PC-9 (cell line): Measurements from ENCODE around the gene ANKFN1. TPM values are rescaled to one million over a fixed set of nuclear protein-coding genes. Genes with fewer than 3 reads are reported as not detected.

Source experiments
- BruUV-seq: library from RNA; stranded (reverse); fragments of 400-500 nt; replicated peaks from 2 replicates; lab custom pipeline; 2021; lab: Mats Ljungman, UMichigan
- CTCF ChIA-PET: fragments of 300-600 bp; sonication (Branson Sonifier 250); formaldehyde crosslinking; loops from one replicate; lab custom pipeline; 2022; ENCODE audit warnings: antibody characterized with exemption; lab: Charles Lee
- POLR2A ChIA-PET: fragments of 300-600 bp; sonication (Branson Sonifier 250); formaldehyde crosslinking; loops from one replicate; lab custom pipeline; 2022; ENCODE audit warnings: antibody characterized with exemption; ENCODE audit not compliant: unreplicated experiment; lab: Charles Lee
- DNase-seq, 2 experiments: peaks; one replicate each; pipeline versions ENCODE4 v3.0.0 to v3.0.0-alpha.2; 2015 to 2022; ENCODE audit warnings: mixed read lengths in 1 of 2
- H2AFZ ChIP-seq: fragments of 200-600 bp; sonication (generic); 2 replicates; pipeline ENCODE4 v1.8.1; 2017; ENCODE audit warnings: antibody characterized with exemption
- H3F3A ChIP-seq: fragments of 200-600 bp; sonication (generic); 2 replicates; pipeline ENCODE4 v1.8.1; 2017; ENCODE audit warnings: antibody characterized with exemption, mild to moderate bottlenecking, low read depth; ENCODE audit not compliant: insufficient read depth
- H3K27ac ChIP-seq: fragments of 200-600 bp; sonication (generic); 2 replicates; pipeline ENCODE4 v1.6.1; 2016; ENCODE audit warnings: mixed run types
- H3K27me3 ChIP-seq: fragments of 200-600 bp; sonication (generic); 2 replicates; pipeline ENCODE4 v1.6.1; 2016; ENCODE audit warnings: low read depth, mixed run types; ENCODE audit not compliant: insufficient read depth
- H3K36me3 ChIP-seq: fragments of 200-600 bp; sonication (generic); 2 replicates; pipeline ENCODE4 v1.6.1; 2016; ENCODE audit warnings: low read depth, mixed run types
- H3K4me1 ChIP-seq: fragments of 200-600 bp; sonication (generic); replicated peaks from 2 replicates; pipeline ENCODE4 v1.6.1; 2016; ENCODE audit warnings: mixed run types; ENCODE audit not compliant: insufficient read depth
- H3K4me2 ChIP-seq: fragments of 200-600 bp; sonication (generic); 2 replicates; pipeline ENCODE4 v1.6.1; 2017; ENCODE audit warnings: mixed run types
- H3K4me3 ChIP-seq: fragments of 200-600 bp; sonication (generic); 2 replicates; pipeline ENCODE4 v1.6.1; 2016; ENCODE audit warnings: mixed run types
- H3K79me2 ChIP-seq: fragments of 200-600 bp; sonication (generic); 2 replicates; pipeline ENCODE4 v1.6.1; 2017; ENCODE audit warnings: low read depth, mixed run types
- H3K9me2 ChIP-seq: fragments of 200-600 bp; sonication (generic); 2 replicates; pipeline ENCODE4 v1.8.1; 2017; ENCODE audit warnings: mild to moderate bottlenecking; ENCODE audit not compliant: insufficient read depth
- H3K9me3 ChIP-seq: fragments of 200-600 bp; sonication (generic); 2 replicates; pipeline ENCODE4 v1.8.1; 2016; ENCODE audit warnings: low read depth; ENCODE audit not compliant: insufficient read depth
- H4K20me1 ChIP-seq: fragments of 200-600 bp; sonication (generic); 2 replicates; pipeline ENCODE4 v1.8.1; 2017; ENCODE audit not compliant: insufficient read depth
- CTCF ChIP-seq: fragments of 200-600 bp; sonication (generic); conservative IDR thresholded peaks from 2 replicates; pipeline ENCODE4 v1.6.1; 2017; ENCODE audit warnings: mixed run types, antibody characterized with exemption, mild to moderate bottlenecking, moderate library complexity
- EZH2 ChIP-seq: fragments of 200-600 bp; sonication (generic); IDR thresholded peaks from 2 replicates; pipeline ENCODE4 v1.8.0; 2017; ENCODE audit warnings: antibody characterized with exemption, low read depth
- intact Hi-C: fragments of 100-400 bp; cut with micrococcal nuclease; formaldehyde crosslinking; loops from one replicate; pipeline ENCODE4 v1.10.0; 2022; ENCODE audit not compliant: unreplicated experiment
- total RNA-seq: library from RNA; stranded (reverse); gene quantifications from 2 replicates; pipeline ENCODE4 v1.2.3, GENCODE V29; 2021

Gene ANKFN1
- total RNA-seq, 1 experiment from 2014 or later, result not detected

- no peaks in the 10 kb centered on the region for H3K79me2 ChIP-seq
- H3K4me3 ChIP-seq, result no peak overlapping the region
- H2AFZ ChIP-seq, result no peak overlapping the region
- CTCF ChIA-PET, result no interaction called here
- H3K9me2 ChIP-seq, result peaks cover 4% of the 10 kb centered on the region; the same call in 1 of the 2 replicates
- H3F3A ChIP-seq, result no peaks in the 10 kb centered on the region
- POLR2A ChIA-PET, result no interaction called here
- no peaks in the 10 kb centered on the region for H3K9me3 ChIP-seq
- intact Hi-C loops, result no loop called here
- no TSS peak for BruUV-seq
- DNase-seq, result no peak
- no peak overlapping the region for H3K27ac ChIP-seq
- no peaks in the 10 kb centered on the region for H3K36me3 ChIP-seq
- H3K4me2 ChIP-seq, result no peak overlapping the region
- no peaks in the 10 kb centered on the region for H3K4me1 ChIP-seq
- no peak for TF ChIP-seq CTCF
- no peak for TF ChIP-seq EZH2
- no peaks in the 10 kb centered on the region for H4K20me1 ChIP-seq
- no peaks in the 10 kb centered on the region; the same call in 1 of the 2 replicates for H3K27me3 ChIP-seq
Measured at GRCh38 chr17:56457501-56457900, 304.2 kb downstream of the ANKFN1 start.

DNA sequence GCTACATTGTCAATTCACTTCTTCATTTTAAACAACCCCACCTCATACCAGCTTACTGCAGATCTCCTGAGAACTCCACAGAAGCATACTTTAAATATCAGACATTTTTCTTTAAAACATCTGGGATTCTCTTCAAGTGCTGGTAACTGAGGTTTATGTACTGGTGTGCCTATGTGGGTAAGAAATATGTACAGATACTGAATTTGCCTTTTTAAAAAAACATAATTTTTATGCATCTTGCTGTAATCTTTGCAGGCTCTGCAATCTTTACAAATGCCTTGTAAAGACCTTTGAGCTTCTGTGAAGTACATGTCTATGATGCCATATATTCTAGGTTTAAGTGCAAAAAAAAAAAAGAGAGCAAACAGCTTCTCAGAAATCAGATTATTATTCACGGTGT, 312.6 kb downstream of the ANKFN1 start:
- ChIA-PET POLR2A (no interaction called here), CTCF (no interaction called here)
- Histone ChIP-seq H3K4me1 (no peaks in the 10 kb centered on the region), H3K4me2 (no peak overlapping the region), H3K79me2 (no peaks in the 10 kb centered on the region), H3K4me3 (no peak overlapping the region), H3K27ac (no peak overlapping the region), H3K27me3 (peaks cover 9% of the 10 kb centered on the region; the same call in 1 of the 2 replicates), H2AFZ (no peak overlapping the region), H3K9me3 (no peaks in the 10 kb centered on the region), H3F3A (no peaks in the 10 kb centered on the region), H3K36me3 (no peaks in the 10 kb centered on the region), H3K9me2 (no peaks in the 10 kb centered on the region; the same call in 1 of the 2 replicates), H4K20me1 (no peaks in the 10 kb centered on the region)
- BruUV-seq, result no TSS peak
- TF ChIP-seq CTCF (no peak), EZH2 (no peak)
- intact Hi-C loops, result no loop called here
- no peak for DNase-seq

DNA sequence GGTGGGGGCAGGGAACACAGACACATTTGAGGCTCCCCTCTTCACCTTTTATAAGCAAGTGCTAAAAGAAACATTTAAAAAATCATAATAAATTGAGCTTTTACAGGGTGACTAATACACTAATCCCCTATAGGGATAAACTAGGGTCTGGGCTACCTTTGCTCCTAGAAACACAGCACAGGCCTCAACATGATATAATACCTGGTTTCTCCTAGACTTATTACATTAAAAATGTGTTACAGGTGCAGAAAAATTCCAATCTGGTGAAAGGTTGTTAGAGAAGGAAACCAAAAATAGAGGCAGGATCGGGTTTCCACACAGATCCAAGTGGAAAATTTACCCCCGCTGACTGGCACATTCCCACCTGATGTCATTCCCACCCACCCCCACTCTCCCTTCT, 315.6 kb downstream of the ANKFN1 start:
- Histone ChIP-seq H3K27ac (no peak overlapping the region), H3K36me3 (no peaks in the 10 kb centered on the region), H3K9me3 (no peaks in the 10 kb centered on the region), H2AFZ (no peak overlapping the region), H3K4me1 (no peaks in the 10 kb centered on the region), H3K27me3 (peaks cover 9% of the 10 kb centered on the region; the same call in 1 of the 2 replicates), H3K79me2 (no peaks in the 10 kb centered on the region), H3K9me2 (no peaks in the 10 kb centered on the region; the same call in 1 of the 2 replicates), H3K4me3 (no peak overlapping the region), H3F3A (no peaks in the 10 kb centered on the region), H4K20me1 (no peaks in the 10 kb centered on the region), H3K4me2 (no peak overlapping the region)
- DNase-seq, result no peak
- POLR2A ChIA-PET, result no interaction called here
- TF ChIP-seq EZH2 (no peak), CTCF (no peak)
- intact Hi-C loops, result no loop called here
- no TSS peak for BruUV-seq
- CTCF ChIA-PET, result no interaction called here
